Measurements from ENCODE around the gene ZRANB1.

The ZRANB1 gene

GRCh38 chr10:124995605-124996004, 53.7 kb downstream of the ZRANB1 start:
- DNase-seq (ENCODE audit: low read depth) = no peak

GRCh38 chr10:124996127-124996853, 54.4 kb downstream of the ZRANB1 start:
- DNase-seq (ENCODE audit: low read depth) = no peak

GRCh38 chr10:124996854-124997215, 54.9 kb downstream of the ZRANB1 start:
- DNase-seq (ENCODE audit: low read depth) = no peak

GRCh38 chr10:124997306-124997705, 55.4 kb downstream of the ZRANB1 start:
- no peak for DNase-seq (ENCODE audit: low read depth)

GRCh38 chr10:124997771-124998623, 56.1 kb downstream of the ZRANB1 start:
- DNase-seq (ENCODE audit: low read depth) = no peak

- DNase-seq (ENCODE audit: low read depth) = no peak
These were observed 56.8 kb downstream of the ZRANB1 start for GRCh38 chr10:124998624-124999291.

- peak; percentile 68 for DNase-seq (ENCODE audit: low read depth)
These were observed 57.8 kb downstream of the ZRANB1 start for GRCh38 chr10:124999433-125000365.

GRCh38 chr10:125000366-125001312, 58.7 kb downstream of the ZRANB1 start:
- DNase-seq (ENCODE audit: low read depth) = no peak

GRCh38 chr10:125001313-125002046, 59.6 kb downstream of the ZRANB1 start:
- DNase-seq (ENCODE audit: low read depth) = no peak

GRCh38 chr10:125002047-125002422, 60.1 kb downstream of the ZRANB1 start:
- DNase-seq (ENCODE audit: low read depth) = no peak

- no peak for DNase-seq (ENCODE audit: low read depth)
These were observed 60.7 kb downstream of the ZRANB1 start for GRCh38 chr10:125002423-125003145.

GRCh38 chr10:125003146-125003900, 61.4 kb downstream of the ZRANB1 start:
- DNase-seq (ENCODE audit: low read depth) = no peak

GRCh38 chr10:125003901-125004467, 62.1 kb downstream of the ZRANB1 start:
- no peak for DNase-seq (ENCODE audit: low read depth)

- no peak for DNase-seq (ENCODE audit: low read depth)
These were observed 62.8 kb downstream of the ZRANB1 start for GRCh38 chr10:125004571-125005311.

- no peak for DNase-seq (ENCODE audit: low read depth)
These were observed 63.6 kb downstream of the ZRANB1 start for GRCh38 chr10:125005312-125006187.

- DNase-seq (ENCODE audit: low read depth) = no peak
These were observed 64.3 kb downstream of the ZRANB1 start for GRCh38 chr10:125006188-125006680.

Measured in fibroblast of the conjunctiva (primary cell).